GM20431 (cell line): ENCODE data around the gene MAD1L1.

Experiments used
- in situ Hi-C: fragments of 300-500 bp; cut with MseI, MboI; formaldehyde crosslinking; loops from one replicate; pipeline ENCODE4 v1.15.0; 2020; ENCODE audit warnings: low sequenced_read_pairs; ENCODE audit not compliant: unreplicated experiment

The MAD1L1 gene

GRCh38 chr7:2259480-2259879 lies 26.7 kb upstream of the MAD1L1 start:
- in situ Hi-C loops = no loop called here

GRCh38 chr7:2258661-2259365 lies 26.1 kb upstream of the MAD1L1 start:
- in situ Hi-C loops = no loop called here

GRCh38 chr7:2257651-2258050 lies 24.9 kb upstream of the MAD1L1 start:
- in situ Hi-C loops = no loop called here

GRCh38 chr7:2257046-2257551 lies 24.4 kb upstream of the MAD1L1 start:
- in situ Hi-C loops = no loop called here

- in situ Hi-C loops = no loop called here
Measured at GRCh38 chr7:2256306-2257045, 23.7 kb upstream of the MAD1L1 start.

- in situ Hi-C loops = no loop called here
Measured at GRCh38 chr7:2255145-2256139, 22.7 kb upstream of the MAD1L1 start.

GRCh38 chr7:2254429-2255144 lies 21.8 kb upstream of the MAD1L1 start:
- in situ Hi-C loops = no loop called here

- in situ Hi-C loops = no loop called here
Measured at GRCh38 chr7:2253525-2254244, 20.9 kb upstream of the MAD1L1 start.

- in situ Hi-C loops = no loop called here
Measured at GRCh38 chr7:2253021-2253420, 20.3 kb upstream of the MAD1L1 start.

GRCh38 chr7:2251841-2252771 lies 19.4 kb upstream of the MAD1L1 start:
- in situ Hi-C loops = no loop called here

GRCh38 chr7:2251381-2251780 lies 18.6 kb upstream of the MAD1L1 start:
- in situ Hi-C loops = no loop called here

GRCh38 chr7:2249744-2250323 lies 17.1 kb upstream of the MAD1L1 start:
- in situ Hi-C loops = loop anchor here (10.0 kb wide), 1 partner anchor 95 kb away; no protein-coding TSS in a partner anchor

- in situ Hi-C loops = loop anchor here (10.0 kb wide), 1 partner anchor 96 kb away; no protein-coding TSS in a partner anchor
Measured at GRCh38 chr7:2248984-2249694, 16.4 kb upstream of the MAD1L1 start.

GRCh38 chr7:2247141-2247995 lies 14.6 kb upstream of the MAD1L1 start:
- in situ Hi-C loops = loop anchor here (10.0 kb wide), 1 partner anchor 97 kb away; no protein-coding TSS in a partner anchor

GRCh38 chr7:2245883-2246675 lies 13.3 kb upstream of the MAD1L1 start:
- in situ Hi-C loops = loop anchor here (10.0 kb wide), 1 partner anchor 99 kb away; no protein-coding TSS in a partner anchor
